HG03565 (cell line): ENCODE measurements around the gene CLEC17A.
"Not testable (repeated sequence)": the region's sequence is repeated elsewhere in the genome, so short reads cannot be mapped to it uniquely, and the experiment has no call there.

Experiments used
- ATAC-seq: cut with Tn5 transposase; IDR thresholded peaks from one replicate; pipeline ENCODE4 v1.9.1; 2021; ENCODE audit warnings: mild to moderate bottlenecking, moderate library complexity; ENCODE audit not compliant: unreplicated experiment

Gene CLEC17A

GRCh38 chr19:14577885-14578427 lies 4.9 kb upstream of the CLEC17A start:
- ATAC-seq: no peak

GRCh38 chr19:14580623-14581237 lies 2.2 kb upstream of the CLEC17A start:
- no peak for ATAC-seq

GRCh38 chr19:14584372-14584771 lies 1.5 kb downstream of the CLEC17A start:
- not testable (repeated sequence) for ATAC-seq

DNA sequence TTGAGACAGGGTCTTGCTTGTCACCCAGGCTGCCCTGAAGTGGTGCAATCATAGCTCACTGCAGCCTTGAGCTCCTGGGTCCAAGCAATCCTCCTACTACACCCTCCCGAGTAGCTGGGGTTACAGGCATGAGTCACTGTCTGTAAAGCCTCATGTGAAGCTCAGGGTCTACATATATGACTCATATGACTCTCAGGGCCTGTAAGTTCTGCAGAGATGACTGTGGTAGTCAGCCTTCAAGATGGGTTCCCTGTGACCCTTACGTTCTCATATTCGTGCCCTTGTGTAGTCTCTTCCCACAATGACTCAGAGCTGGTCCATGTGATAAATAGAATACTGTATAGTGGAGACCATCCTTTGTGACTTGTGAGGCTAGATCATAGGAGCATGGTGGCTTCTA lies 2.3 kb downstream of the CLEC17A start:
- peak; percentile 68 for ATAC-seq

GRCh38 chr19:14589433-14589832 lies 6.5 kb downstream of the CLEC17A start:
- ATAC-seq: not testable (repeated sequence)

DNA sequence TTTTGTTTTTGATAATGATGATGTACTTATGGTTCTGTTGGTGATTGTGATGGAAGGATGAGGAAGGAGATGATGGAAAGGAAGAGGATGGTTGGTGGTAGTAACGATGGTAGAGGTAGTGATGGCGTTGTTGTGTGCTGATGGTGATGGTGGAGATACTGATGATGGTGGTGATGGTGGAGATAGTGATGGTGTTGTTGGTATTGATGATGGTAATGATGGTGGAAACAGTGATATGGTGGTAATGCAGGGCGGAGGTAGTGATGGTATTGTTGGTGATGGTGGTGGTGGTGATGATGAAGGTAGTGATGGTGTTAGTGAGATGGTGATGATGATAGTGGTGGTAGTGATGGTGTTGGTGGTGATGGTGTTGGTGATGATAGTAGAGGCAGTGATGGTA lies 12.7 kb downstream of the CLEC17A start:
- ATAC-seq: no peak

GRCh38 chr19:14599548-14600147 lies 16.8 kb downstream of the CLEC17A start:
- ATAC-seq: no peak

DNA sequence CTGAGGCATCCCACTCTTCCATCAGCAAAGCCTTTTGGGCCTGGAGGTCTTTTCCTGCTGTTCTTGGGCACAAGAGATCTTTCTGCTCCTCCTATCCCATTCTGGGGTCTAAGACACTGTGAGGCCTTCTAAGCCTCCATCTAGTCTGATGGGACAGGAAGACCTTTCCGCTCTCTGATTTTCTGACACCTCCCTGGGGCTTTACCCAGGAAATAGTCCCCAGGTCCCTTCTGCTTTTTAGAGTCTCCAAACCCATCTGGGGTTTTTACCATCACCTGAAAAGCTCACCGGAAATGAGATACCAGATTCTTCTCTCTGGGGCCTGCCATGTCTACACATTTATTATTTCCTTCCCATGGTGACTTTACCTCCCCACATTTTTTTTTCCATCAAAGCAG lies 21.1 kb downstream of the CLEC17A start:
- ATAC-seq: peak; percentile 79

GRCh38 chr19:14606627-14607026 lies 23.7 kb downstream of the CLEC17A start:
- ATAC-seq: no peak

DNA sequence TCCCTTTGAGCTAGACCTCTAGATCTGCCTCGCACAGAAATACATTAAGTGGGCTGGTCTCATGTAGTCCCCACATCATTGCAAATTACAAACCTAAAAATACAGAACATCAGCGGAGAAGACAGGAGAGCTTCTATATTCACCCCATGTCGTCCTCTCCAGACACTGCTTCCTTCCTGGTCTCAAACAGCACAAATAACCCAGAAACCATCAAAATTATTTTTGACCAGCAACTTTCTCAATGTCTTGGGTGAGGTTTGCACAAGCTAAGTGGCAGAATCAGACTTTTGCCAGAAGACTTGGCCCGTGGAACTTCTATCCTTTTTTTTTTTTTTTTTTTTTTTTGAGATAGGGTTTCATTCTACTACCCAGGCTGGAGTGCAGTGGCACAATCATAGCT lies 28.2 kb downstream of the CLEC17A start:
- no peak for ATAC-seq

GRCh38 chr19:14612242-14612641 lies 29.4 kb downstream of the CLEC17A start:
- ATAC-seq: not testable (repeated sequence)

DNA sequence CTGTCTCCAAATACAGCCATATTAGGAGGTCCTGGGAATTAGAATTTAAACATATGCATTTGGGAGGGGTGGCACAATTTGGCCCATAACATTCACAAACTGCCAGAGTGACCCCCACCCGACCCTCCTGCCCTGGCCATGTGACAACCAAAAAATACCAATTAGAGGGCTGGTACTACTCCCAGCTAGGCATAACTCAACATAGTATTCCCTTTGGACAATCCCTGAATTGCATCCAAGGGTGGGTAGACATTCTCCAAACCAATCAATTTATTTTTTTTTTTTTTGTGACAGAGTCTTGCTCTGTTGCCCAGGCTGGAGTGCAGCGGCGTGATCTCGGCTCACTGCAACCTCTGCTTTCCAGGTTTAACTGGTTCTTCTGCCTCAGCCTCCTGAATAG lies 29.8 kb downstream of the CLEC17A start:
- ATAC-seq: no peak

DNA sequence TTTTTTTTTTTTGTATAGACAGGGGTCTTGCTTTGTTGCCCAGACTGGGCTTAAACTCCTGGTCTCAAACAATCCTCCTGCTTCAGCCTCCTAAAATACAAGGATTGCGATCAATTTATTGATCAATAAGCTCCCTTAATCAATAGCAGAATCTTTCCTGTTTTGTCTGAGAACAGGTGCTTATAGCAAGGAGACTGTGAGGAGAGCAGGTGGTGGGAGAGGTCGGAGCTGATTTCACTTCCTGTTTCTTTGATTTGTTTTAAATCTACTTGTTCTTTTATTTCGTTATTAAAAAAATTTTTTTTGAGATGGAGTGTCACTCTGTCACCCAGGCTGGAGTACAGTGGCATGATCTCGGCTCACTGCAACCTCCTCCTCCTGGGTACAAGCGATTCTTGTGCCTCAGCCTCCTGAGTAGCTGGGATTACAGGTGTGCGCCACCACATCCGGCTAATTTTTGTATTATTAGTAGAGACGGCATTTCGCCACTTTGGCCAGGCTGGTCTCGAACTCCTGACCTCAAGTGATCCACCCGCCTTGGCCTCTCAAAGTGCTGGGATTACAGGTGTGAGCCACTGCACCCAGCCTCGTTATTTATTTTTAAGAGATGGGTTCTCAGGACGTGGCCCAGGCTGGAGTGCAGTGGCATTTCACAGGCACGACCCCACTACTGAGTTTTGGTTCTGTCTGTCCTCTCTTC lies 30.7 kb downstream of the CLEC17A start:
- not testable (repeated sequence) for ATAC-seq

DNA sequence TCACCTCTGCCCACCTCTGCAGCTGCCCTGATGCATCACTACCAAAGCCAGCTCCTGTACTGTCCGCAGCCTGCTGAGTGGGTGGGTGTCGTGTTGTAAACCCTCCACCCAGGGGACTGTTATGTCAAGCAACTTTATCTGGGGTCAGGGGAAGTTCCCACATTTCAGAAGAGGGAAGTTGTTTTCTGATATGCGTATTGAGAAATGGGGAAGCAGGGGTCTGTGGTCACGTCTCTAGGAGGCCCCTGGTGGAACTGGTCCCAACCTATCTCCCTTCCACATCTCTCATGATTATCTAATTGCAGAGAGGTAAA lies 31.2 kb downstream of the CLEC17A start:
- ATAC-seq: peak; percentile 37

DNA sequence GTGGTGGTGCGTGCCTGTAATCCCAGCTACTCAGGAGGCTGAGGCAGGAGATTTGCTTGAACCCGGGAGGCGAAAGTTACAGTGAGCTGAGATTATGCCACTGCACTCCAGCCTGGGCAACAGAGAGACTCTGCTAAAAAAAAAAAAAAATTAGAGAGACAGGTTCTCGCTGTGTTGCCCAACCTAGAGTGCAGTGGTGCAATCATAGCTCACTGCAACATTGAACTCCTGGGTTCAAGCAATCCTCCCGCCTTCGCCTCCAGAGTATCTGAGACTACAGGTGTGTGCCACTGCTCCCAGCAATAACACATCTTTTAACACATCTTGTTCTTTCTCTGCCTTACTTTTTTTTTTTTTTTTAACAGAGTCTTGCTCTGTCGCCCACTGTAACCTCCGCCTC lies 32.7 kb downstream of the CLEC17A start:
- no peak for ATAC-seq

DNA sequence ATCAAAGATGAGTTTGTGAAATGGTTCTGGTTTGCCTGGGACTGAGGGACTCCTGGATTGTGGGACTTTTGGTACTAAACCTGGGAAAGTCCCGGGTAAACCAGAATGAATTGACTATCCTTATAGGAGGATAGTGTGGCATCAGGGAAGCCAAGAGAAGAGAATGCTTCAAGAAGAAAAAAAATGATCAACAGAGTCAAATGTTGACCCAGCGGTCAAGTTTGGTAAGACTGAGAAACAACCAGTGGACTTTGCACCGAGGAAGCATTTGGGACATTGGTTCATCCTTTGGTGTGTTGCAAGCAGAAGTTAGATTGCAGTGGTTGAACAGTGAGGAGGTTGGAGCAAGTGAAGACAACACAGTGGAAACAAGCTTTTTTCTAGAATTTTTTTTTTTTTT lies 33.5 kb downstream of the CLEC17A start:
- ATAC-seq: no peak

- ATAC-seq: no peak
Observed at GRCh38 chr19:14619404-14619803, 36.5 kb downstream of the CLEC17A start.

- not testable (repeated sequence) for ATAC-seq
Observed at GRCh38 chr19:14624491-14624890, 41.6 kb downstream of the CLEC17A start.

DNA sequence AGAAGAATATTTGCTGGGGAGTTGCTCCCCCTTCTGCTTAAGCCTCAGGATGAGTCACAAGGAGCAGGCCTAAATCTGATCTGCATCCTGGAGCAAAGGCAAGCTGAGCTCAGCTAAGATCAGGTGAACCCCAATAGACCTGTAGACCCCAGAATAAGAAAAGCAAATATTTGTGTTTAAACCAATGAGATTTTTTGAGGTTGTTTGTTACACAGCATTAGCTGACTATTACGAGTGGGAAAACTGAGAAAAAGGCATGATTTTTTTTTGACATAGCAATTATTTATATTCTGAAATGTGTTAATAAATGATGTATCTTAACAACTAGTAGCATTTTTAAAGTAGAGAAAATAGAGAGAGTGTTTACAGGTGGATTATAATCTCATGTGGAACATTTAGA lies 46.7 kb downstream of the CLEC17A start:
- no peak for ATAC-seq

DNA sequence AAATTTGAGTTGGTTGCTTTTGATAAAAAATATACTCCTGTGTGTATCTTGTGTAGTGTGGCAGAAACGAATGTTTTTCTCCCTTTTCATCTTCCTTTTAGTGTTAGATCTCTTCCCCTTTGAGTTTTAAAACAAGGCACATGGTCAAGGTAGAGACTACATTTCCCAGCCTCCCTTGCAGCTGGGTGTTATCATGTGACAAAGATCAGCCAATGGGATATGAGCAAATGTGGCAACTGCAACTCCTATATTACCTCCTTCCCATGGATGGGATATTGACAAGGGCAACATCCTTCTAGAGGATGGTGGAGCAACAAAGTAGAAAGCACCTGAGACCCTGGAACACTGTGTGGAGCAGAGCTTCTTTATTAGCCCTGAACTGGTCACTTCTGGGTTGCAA lies 49.4 kb downstream of the CLEC17A start:
- no peak for ATAC-seq

DNA sequence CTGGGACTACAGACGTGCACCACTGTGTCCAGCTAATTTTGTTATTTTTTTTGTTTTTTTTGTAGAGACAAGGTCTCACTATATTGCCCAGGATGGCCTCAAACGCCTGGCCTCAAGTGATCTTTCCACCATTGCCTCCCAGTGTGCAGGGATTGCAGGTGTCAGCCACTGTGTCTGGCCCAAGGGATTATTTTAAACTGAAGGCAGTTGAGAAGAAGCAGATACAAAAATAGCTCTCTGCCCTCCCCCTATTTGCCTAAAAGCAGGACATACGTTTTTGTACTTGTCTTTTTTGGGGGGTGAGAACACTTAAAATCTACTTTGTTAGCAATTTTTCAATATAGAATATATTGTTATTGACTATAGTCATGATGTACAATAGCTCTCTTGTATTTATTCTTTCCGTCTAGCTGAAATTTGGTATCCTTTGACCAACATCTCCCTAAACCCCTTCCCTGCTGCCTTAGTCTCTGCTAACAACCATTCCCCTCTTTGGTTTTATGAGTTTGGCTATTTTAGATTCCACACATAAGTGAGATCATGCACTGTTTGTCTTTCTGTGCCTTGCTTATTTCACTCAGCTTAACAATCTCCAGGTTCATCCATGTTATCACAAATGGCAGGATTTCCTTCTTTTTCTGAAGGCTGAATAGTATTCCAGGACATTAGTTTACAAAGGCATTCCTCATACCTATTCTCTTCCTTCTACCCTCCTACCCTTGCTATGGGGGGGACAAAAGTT lies 56.8 kb downstream of the CLEC17A start:
- no peak for ATAC-seq

DNA sequence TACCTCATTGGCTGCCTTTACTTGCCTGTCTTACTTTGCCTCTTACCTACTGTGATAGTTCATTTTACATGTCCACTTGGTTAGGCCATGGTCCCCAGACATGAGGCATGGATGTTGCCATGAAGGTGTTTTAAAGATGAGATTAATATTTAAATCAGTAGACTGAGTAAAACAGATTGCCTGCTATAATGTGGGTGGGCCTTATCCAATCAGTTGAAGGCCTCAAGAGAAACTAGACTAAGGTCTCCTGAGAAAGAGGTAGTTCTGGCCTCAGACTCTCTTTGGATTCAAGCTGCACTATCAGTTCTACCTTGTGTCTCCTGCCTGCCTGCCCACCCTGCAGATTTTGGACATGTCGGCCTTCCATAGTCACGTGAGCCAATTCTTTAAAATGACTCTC lies 65.6 kb downstream of the CLEC17A start:
- ATAC-seq: no peak
